ENCODE results near the gene RRP1B.

Gene RRP1B

GRCh38 chr21:43733529-43734071 lies 74.2 kb downstream of the RRP1B start:
- TF ChIP-seq CTCF (IDR thresholded peaks at IDR 0.05; ENCODE audit: insufficient read depth, low read length) (no peak), REST (IDR thresholded peaks at IDR 0.05; ENCODE audit: insufficient replicate concordance, low read depth) (no peak), POLR2AphosphoS5 (IDR thresholded peaks at IDR 0.05; ENCODE audit: low read depth) (no peak), SPI1 (IDR thresholded peaks at IDR 0.05; ENCODE audit: borderline replicate concordance, low read depth) (no peak), GABPA (IDR thresholded peaks at IDR 0.05; ENCODE audit: low read depth) (no peak)
- H3K27me3 ChIP-seq (ENCODE audit: insufficient read depth, poor library complexity, severe bottlenecking): no peaks in the 10 kb centered on the region
- no peak for DNase-seq (ENCODE audit: low read depth in 1 of 2, low spot score in 1 of 2)
- no peak overlapping the region for H3K27ac ChIP-seq (replicated peaks)
- no peak overlapping the region for H3K4me3 ChIP-seq (replicated peaks; ENCODE audit: insufficient read depth, low read length)

GRCh38 chr21:43734131-43734927 lies 75.0 kb downstream of the RRP1B start:
- no peak for TF ChIP-seq CTCF (IDR thresholded peaks at IDR 0.05; ENCODE audit: insufficient read depth, low read length)
- no peak for TF ChIP-seq GABPA (IDR thresholded peaks at IDR 0.05; ENCODE audit: low read depth)
- no peak for TF ChIP-seq REST (IDR thresholded peaks at IDR 0.05; ENCODE audit: insufficient replicate concordance, low read depth)
- TF ChIP-seq POLR2AphosphoS5 (IDR thresholded peaks at IDR 0.05; ENCODE audit: low read depth): no peak
- TF ChIP-seq SPI1 (IDR thresholded peaks at IDR 0.05; ENCODE audit: borderline replicate concordance, low read depth): no peak
- Histone ChIP-seq H3K4me3 (replicated peaks; ENCODE audit: insufficient read depth, low read length) (no peak overlapping the region), H3K27ac (replicated peaks) (no peak overlapping the region), H3K27me3 (ENCODE audit: insufficient read depth, poor library complexity, severe bottlenecking) (no peaks in the 10 kb centered on the region)
- no peak for DNase-seq (ENCODE audit: low read depth in 1 of 2, low spot score in 1 of 2)

- no peak overlapping the region for H3K4me3 ChIP-seq (replicated peaks; ENCODE audit: insufficient read depth, low read length)
- no peak overlapping the region for H3K27ac ChIP-seq (replicated peaks)
- no peak for TF ChIP-seq CTCF (IDR thresholded peaks at IDR 0.05; ENCODE audit: insufficient read depth, low read length)
- no peak for TF ChIP-seq POLR2AphosphoS5 (IDR thresholded peaks at IDR 0.05; ENCODE audit: low read depth)
- TF ChIP-seq SPI1 (IDR thresholded peaks at IDR 0.05; ENCODE audit: borderline replicate concordance, low read depth): no peak
- TF ChIP-seq REST (IDR thresholded peaks at IDR 0.05; ENCODE audit: insufficient replicate concordance, low read depth): no peak
- TF ChIP-seq GABPA (IDR thresholded peaks at IDR 0.05; ENCODE audit: low read depth): no peak
- H3K27me3 ChIP-seq (ENCODE audit: insufficient read depth, poor library complexity, severe bottlenecking): no peaks in the 10 kb centered on the region
- DNase-seq (ENCODE audit: low read depth in 1 of 2, low spot score in 1 of 2): no peak
These were observed 75.5 kb downstream of the RRP1B start for GRCh38 chr21:43734928-43735229.
